Measurements from ENCODE around the gene VSTM4.

The VSTM4 gene

GRCh38 chr10:48974510-48975156 is 140.7 kb downstream of the VSTM4 start:
- no peaks in the 10 kb centered on the region for H3K36me3 ChIP-seq
- no peak overlapping the region for H3K4me3 ChIP-seq
- no peak overlapping the region for H3K27ac ChIP-seq
- H3K27me3 ChIP-seq = no peaks in the 10 kb centered on the region
- peaks cover 0 to 3% (median 0%) of the 10 kb centered on the region in 3 donors for H3K9me3 ChIP-seq
- TF ChIP-seq CTCF (IDR thresholded peaks at IDR 0.05) = no peak
- peak in 1 of 2 donors; percentile 23 for DNase-seq
- intact Hi-C loops (cut with DNase I; ENCODE audit: low total_unique reads) = no loop called here
- H3K4me1 ChIP-seq = no peaks in the 10 kb centered on the region

- Histone ChIP-seq H3K27me3 (no peaks in the 10 kb centered on the region), H3K4me3 (no peak overlapping the region), H3K36me3 (no peaks in the 10 kb centered on the region), H3K9me3 (peaks cover 0 to 3% (median 0%) of the 10 kb centered on the region in 3 donors), H3K27ac (no peak overlapping the region), H3K4me1 (no peaks in the 10 kb centered on the region)
- intact Hi-C loops (cut with DNase I; ENCODE audit: low total_unique reads) = no loop called here
- no peak for TF ChIP-seq CTCF (IDR thresholded peaks at IDR 0.05)
- peak in 1 of 2 donors; percentile 15 for DNase-seq
Observed at GRCh38 chr10:48973065-48973464, 142.3 kb downstream of the VSTM4 start.

- intact Hi-C loops (cut with DNase I; ENCODE audit: low total_unique reads) = no loop called here
Observed at GRCh38 chr10:48970654-48971053, 144.7 kb downstream of the VSTM4 start.

GRCh38 chr10:48970046-48970445 is 145.3 kb downstream of the VSTM4 start:
- DNase-seq = peak in 1 of 2 donors; percentile 48
- Histone ChIP-seq H3K27me3 (no peaks in the 10 kb centered on the region), H3K27ac (no peak overlapping the region), H3K36me3 (no peaks in the 10 kb centered on the region), H3K4me1 (no peaks in the 10 kb centered on the region), H3K9me3 (peaks cover 0 to 3% (median 0%) of the 10 kb centered on the region in 3 donors), H3K4me3 (no peak overlapping the region)
- intact Hi-C loops (cut with DNase I; ENCODE audit: low total_unique reads) = no loop called here
- TF ChIP-seq CTCF (IDR thresholded peaks at IDR 0.05) = no peak

More at GRCh38 chr10:48970654-48971053, 144.7 kb downstream of the VSTM4 start:
- TF ChIP-seq CTCF (IDR thresholded peaks at IDR 0.05) = no peak
- Histone ChIP-seq H3K9me3 (peaks cover 0 to 3% (median 0%) of the 10 kb centered on the region in 3 donors), H3K27me3 (no peaks in the 10 kb centered on the region), H3K4me1 (no peaks in the 10 kb centered on the region), H3K27ac (no peak overlapping the region), H3K4me3 (no peak overlapping the region), H3K36me3 (no peaks in the 10 kb centered on the region)
- DNase-seq = no peak

- intact Hi-C loops (cut with DNase I; ENCODE audit: low total_unique reads) = no loop called here
- H3K27me3 ChIP-seq = no peaks in the 10 kb centered on the region
- peak in 1 of 2 donors; percentile 50 for DNase-seq
- H3K4me3 ChIP-seq = no peak overlapping the region
- no peaks in the 10 kb centered on the region for H3K4me1 ChIP-seq
- TF ChIP-seq CTCF (IDR thresholded peaks at IDR 0.05) = no peak
- H3K36me3 ChIP-seq = no peaks in the 10 kb centered on the region
- no peak overlapping the region for H3K27ac ChIP-seq
- peaks cover 0 to 2% (median 0%) of the 10 kb centered on the region in 3 donors for H3K9me3 ChIP-seq
Observed at GRCh38 chr10:48968036-48968435, 147.3 kb downstream of the VSTM4 start.

All from tibial artery (tissue), 4 donors.